Amygdala (tissue), 56 donors: ENCODE data around the gene TFPI.
"Not testable (repeated sequence)": the region's sequence is repeated elsewhere in the genome, so short reads cannot be mapped to it uniquely, and the experiment has no call there.

Source experiments
- DNase-seq, 56 donors: peaks; one replicate each; lab custom pipeline; 2025; lab: John Stamatoyannopoulos, UW

TFPI gene

DNA sequence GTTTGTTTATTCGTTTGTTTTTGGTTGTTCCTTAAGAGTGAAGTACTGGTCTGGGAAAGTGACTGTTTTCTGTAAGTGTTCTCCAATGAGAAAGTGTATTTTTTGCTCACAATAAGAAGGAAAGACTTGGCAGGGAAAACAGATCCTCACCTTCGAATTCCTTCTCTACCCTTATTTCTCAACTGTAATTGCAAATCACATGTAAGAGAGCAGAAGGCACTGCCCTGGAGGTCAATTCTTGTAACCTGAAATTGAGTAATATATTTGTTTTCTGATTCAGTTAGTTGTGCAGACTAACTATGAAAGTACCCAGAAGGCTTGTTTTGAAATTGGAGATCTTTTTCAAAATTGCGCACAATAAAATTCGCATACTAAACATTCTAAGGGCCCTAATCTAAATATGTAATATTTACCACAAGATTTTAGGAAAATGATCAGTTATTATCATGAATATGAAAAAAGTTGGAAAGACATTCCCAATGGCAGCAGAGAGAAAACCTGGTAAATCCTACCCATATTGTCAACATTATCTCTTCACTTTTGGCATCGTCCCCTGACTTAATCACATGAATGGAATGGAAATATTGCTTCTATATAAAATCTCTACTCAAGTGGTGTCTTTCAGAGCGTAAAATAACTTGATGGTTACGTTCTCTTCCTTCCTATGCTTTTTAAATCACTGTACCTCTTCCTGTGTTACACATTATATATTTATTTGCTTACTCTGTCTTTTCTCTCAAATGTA lies 24.1 kb downstream of the TFPI start:
- no peak for DNase-seq

DNA sequence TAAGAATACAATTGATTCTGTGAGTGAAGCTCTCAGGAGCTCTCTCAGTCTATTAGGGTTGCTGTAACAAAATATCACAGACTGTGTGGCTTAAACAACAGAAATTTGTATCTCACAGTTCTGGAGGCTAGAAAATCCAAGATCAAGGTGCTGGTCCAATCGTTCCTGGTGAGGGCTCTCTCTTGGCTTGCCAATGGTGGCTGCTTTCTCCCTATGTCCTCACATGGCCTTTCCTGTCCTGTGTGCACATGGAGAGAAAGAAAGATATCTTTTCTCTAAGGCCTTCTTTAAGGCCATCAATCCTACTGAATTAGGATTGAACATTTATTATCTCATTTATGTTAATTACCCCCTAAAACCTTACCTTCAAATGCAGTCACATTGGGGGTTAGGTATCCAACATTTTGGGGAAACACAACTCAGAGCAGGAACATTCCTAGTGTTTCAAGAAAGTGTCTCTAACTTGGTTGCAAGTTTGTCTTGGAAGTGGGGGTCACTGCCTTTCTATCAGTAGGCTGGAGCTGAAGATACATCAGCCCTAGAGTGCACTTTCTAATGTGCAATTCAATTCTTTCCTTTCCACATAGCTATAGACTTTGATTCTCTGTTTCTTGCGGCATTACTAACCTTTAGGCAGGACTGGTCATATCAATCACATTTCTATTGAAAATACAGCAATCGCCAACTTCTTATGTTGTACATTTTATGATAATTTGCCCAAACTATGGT lies 24.8 kb downstream of the TFPI start:
- no peak for DNase-seq

DNA sequence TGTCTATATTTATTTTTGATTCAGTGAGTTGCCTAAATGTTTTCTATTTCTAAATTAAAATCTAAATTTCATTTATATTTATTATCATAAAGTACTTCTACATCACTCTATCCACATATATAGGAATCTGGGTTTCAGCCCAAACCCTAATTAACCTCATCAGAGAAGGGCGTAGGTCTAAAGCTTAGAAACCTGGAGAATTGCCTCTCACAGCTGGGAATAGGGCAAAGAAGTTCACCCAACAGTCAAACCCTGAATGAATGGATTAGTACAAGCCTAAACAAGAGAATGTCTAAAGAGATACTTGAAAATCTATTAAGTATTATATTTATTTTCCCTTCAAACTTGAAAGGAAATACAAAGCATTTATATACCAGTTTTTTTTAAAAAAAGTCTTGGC lies 26.2 kb downstream of the TFPI start:
- DNase-seq, result no peak

DNA sequence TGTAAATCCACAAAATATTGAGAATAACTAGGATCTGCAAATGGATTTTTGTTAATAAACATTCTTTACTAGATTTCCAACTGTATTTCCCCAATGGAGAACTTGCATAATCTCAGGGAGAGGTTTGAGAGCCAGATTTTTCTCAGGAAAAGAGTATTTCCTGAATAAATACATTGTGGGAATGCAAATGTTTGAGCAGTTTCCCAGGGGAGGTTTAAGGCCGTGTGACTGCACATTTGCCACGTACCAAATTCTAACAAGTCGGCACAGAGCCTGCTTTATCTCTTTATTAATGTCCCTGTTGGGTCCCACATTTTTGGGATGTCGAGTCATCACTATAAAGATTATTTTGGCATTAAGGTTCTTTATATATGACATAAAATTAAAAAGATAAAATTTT lies 27.0 kb downstream of the TFPI start:
- DNase-seq, result no peak

DNA sequence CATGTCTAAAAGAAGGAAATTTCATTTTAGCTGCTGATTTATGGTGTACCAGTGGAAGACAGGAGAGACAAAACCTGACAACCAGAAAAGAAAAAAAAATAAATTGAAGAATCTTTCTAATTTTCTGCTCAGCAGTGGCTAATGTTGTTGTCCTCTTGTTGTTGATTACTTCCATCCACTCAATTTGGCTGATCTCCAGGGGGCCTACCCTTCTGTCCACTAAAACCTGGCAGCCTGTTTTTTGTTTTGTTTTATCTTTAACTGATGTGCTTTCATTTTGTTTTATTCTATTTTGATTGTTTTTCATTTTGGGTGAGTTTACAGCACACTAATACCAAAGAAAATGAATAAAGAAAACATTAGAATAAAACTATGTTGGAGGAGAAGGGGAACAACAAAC lies 27.4 kb downstream of the TFPI start:
- DNase-seq, result no peak

DNA sequence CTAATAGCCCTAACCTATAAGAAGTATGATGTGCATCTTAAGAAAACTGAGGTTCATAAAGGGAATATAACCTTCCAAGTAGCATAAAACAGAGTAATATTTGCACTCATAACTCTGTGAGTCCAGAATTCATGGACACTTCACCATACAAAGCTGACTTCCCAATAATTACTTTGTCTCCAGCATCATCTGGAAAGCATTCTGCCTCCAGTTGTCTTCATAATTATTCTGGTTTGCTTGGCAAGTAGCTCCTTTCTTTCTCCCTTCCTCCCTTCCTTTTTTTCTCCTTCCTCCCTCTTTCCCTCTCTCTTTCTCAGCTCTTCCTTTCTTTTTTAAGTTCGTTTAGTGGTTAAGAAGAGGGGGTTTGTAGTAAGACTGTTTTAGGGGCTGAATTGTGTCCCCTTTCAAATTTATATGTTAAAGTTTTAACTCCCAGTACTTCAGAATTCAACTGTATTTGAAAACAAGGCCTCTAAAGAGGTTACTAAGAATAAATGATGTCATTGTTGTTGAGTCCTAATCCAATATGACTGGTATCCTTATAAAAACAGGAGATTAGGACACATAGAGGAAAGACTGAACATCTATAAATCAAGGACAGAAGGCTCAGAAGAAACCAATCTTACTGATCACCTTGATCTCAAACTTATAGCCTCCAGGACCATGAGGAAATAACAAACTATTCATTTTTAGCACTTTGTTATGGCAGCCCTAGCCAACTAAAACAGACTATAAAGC lies 28.9 kb downstream of the TFPI start:
- no peak for DNase-seq

DNA sequence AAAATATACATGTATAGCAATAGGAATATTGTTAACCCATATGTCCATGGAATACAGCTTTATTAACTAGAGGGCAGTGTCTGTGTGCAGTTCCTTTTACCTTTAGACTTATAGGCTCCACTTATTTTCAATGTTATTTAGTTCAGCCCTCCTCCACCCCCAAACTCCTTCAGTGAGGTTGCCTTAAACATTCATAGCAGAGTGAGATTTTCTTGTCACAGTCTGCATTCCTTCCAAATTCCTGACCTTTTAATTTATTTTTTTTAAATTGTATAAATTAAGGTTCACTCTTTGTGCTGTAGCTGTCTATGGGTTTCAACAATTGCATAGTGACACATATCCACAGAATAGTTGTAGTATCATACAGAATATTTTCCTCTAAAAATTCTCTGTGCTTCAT lies 30.9 kb downstream of the TFPI start:
- DNase-seq, result no peak

DNA sequence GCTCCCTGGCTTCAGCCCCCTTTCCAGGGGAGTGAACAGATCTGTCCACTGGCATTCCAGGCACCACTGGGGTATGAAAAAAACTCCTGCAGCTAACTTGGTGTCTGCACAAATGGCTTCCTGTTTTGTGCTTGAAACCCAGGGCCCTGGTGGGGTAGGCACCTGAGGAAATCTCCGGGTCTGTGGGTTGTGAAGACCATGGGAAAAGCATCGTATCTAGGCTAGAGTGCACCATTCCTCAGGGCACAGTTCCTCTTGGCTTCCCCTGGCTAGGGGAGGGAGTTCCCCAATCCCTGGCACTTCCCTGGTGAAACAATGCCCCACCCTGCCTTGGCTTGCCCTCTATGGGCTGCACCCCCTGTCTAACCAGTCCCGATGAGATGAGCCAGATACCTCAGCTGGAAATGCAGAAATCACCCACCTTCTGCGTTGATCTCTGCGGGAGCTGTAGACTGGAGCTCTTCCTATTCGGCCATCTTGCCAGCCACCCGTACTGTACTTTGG lies 34.1 kb downstream of the TFPI start:
- no peak for DNase-seq

DNA sequence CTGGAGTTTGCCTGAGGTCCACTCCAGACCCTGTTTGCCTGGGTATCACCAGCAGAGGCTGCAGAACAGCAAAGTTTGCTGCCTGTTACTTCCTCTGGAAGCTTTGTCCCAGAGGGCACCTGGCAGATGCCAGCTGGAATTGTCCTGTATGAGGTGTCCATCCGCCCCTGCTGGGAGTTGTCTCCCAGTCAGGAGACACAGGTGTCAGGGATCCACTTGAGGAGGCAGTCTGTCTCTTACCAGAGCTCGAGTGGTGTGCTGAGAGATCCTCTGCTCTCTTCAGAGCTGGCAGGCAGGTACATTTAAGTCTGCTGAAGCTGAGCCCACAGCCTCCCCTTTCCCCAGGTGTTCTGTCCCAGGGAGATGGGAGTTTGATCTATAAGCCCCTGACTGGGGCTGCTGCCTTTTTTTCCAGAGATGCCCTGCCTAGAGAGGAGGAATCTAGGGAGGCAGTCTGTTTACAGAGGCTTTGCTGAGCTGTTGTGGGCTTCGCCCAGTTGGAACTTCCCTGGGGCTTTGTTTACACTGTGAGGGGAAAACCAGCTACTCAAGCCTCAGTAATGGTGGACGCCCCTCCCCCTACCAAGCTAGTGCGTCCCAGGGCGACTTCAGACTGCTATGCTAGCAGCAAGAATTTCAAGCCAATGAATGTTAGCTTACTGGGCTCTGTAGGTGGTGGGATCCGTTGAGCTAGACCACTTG lies 34.7 kb downstream of the TFPI start:
- DNase-seq, result no peak

DNA sequence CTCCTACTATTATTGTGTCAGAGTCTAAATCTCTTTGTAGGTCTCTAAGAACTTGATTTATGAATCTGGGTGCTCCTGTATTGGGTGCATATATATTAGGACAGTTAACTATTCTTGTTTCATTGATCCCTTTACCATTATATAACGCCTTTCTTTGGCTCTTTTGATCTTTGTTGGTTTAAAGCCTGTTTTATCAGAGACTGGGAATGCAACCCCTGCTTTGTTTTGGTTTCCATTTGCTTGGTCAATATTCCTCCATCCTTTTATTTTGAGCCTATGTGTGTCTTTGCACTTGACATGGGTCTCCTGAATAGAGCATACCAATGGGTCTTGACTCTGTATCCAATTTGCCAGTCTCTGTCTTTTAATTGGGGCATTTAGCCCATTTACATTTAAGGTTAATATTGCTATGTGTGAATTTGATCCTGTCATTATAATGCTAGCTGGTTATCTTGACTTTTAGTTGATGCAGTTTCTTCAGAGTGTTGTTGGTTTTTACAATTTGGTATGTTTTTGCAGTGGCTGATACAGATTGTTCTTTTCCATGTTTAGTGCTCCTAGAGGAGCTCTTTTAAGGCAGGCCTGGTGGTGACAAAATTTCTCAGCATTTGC lies 36.4 kb downstream of the TFPI start:
- not testable (repeated sequence) for DNase-seq

DNA sequence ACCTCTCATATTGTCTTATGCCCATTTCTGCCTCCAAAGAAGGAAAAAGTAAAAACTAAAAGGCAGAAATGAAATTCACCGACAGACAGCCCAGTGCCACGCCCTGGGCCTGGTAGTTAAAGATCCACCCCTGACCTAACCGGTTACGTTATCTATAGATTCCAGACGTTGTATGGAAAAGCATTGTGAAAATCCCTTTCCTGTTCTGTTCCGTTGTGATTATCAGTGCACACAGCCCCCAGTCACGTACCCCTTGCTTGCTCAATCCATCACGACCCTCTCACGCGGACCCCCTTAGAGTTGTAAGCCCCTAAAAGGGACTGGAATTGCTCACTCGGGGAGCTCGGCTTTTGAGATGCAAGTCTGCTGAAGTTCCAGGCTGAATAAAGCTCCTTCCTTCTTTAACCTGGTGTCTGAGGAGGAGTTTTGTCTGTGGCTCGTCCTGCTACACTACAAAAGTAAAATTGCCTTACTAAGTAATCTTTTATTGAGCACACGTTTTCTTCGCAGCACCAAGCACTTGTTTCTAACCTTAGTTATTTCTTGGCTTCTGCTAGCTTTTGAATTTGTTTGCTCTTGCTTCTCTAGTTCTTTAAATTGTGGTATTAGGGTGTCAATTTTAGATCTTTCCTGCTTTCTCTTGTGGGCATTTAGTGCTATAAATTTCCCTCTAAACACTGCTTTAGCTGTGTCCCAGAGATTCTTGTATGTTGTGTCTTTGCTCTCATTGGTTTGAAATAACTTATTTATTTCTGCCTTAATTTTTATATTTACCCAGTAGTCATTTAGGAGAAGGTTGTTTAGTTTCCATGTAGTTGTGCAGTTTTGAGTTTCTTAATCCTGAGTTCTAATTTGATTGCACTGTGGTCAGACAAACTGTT lies 37.4 kb downstream of the TFPI start:
- not testable (repeated sequence) for DNase-seq

DNA sequence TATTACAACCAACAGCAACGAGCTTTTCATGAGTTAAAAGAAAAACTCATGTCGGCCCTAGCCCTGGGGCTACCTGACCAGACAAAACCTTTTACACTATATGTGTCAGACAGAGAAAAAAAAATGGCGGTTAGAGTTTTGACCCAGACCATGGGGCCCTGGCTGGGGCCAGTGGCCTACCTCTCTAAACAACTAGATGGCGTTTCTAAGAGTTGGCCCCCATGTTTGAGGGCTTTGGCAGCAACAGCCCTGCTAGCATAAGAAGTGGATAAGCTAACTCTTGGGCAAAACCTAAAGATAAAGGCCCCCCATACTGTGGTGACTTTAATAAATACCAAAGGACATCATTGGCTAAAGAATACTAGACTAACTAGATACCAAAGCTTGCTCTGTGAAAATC lies 39.3 kb downstream of the TFPI start:
- no peak for DNase-seq

DNA sequence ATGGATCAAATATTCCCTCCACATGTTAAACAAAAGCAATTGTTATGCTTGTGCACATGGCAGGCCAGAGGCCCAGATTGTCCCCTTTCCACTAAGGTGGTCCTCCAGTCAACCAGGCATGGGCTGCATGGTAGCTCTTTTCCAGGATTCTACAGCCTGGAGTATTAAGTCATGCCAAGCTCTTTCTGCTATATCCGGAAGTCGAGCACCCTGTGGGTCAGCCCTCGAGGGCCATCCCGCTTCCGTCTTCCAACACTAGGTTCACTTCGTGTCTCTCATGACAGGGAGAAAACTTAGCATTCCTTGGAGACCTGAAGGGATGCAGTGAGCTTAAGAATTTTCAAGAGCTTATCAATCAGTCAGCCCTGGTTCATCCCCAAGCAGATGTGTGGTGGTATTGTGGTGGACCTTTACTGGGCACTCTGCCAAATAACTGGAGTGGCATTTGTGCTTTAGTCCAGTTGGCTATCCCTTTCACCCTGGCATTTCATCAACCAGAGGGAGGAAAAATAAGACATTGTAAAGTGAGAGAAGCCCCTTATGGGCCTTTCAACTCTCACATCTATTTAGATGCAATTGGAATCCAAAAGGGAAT lies 39.9 kb downstream of the TFPI start:
- not testable (repeated sequence) for DNase-seq

DNA sequence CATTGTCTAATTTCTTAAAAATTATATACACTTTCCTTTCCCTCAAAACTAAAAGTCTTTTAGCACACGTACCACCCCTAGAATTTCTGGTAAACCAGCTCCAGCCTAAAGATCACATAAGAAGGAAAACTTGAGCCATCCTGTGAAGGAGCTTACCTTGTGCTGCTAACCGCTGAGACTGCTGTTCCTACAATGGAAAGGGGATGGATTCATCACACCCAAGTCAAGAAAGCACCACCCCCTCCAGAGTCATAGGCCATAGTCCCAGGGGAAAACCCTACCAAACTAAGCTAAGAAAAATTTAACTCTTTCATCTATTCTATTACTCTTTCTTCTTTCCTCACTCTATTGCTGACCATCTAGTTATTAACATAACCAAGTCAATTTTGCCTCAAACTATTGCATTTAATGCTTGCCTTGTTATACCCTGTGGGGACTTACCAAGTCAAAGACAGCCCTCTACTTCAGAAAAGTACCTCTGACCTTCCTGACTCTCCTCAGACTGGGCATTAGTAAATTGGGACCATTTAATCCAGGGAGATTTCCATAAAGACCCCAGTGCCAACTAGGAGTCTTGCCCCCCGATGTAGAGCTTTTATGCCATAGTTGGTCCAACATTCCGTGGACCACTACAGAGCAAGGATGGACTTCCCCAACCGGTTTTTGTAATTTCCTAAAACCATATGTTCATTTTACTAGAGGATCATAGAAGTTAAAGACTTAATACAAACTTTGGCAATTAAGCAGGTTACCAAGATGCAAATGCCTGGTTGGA lies 40.6 kb downstream of the TFPI start:
- not testable (repeated sequence) for DNase-seq

DNA sequence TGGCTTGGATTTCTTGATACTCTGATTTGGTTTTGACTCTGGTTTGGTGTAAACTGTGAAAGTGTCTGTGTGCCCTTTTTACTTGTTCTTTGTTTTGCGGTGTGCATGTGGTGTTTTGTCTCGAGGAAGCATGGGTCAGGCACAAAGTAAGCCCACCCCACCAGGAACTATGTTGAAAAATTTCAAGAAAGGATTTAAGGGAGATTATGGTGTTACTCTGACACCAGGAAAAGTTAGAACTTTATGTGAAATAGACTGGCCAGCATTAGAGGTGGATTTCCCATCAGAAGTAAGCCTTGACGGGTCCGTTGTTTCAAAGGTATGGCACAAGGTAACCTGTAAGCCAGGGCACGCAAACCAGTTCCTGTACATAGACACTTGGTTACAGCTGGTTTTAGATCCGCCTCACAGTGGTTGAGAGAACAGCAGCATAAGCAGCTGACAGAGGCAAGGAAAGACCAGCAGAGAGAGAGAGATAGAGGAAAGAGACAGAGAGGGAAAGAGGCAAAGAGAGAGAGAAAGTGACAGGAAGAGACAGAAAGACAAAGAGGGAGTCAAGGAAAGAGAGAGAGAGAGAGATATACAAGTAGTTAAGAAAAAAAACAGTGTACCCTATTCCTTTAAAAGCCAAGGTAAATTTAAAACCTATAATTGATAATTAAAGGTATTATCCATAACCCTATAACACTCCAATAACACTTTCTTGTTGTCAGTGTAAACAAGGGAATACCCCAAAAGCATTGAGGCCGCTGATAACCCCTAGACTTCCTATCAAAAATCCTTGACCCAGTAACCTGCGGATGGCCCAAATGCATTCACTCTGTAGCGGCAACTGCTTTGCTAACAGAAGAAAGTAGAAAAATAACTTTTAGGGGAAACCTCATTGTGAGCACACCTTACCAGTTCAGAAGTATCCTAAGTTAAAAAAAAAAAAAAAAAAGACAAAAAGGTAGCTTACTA lies 42.6 kb downstream of the TFPI start:
- no peak for DNase-seq

DNA sequence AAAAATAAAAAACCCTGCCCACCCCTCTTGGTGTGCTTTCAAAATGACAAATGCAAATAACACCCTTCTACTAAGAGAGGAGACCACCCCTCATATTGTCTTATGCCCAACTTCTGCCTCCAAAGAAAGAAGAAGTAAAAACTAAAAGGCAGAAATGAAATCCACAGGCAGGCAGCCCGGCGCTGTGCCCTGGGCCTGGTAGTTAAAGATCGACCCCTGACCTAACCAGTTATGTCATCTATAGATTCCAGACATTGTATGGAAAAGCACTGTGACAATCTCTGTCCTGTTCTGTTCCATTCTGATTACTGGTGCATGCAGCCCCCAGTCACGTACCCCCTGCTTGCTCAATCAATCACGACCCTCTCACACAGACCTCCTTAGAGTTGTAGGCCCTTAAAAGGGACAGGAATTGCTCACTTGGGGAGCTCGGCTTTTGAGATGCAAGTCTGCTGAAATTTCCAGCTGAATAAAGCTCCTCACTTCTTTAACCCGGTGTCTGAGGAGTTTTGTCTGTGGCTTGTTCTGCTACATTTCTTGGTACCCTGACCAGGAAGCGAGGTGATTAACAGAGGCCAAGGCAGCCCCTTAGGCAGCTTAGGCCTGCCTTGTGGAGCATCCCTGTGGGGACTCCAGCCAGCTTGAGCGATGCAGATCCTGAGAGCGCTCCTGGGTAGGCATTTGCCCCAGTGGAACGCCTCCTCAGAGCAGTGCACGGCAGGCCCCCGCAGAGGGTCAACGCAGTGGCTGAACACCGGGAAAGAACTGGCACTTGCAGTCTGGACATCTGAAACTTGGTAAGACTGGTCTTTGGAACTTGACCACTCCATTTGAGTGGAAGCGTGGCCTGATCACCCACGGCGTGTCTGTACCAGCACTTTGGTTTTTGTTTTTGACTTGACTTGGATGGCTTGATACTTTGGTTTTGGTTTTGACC lies 43.5 kb downstream of the TFPI start:
- DNase-seq, result not testable (repeated sequence)
